Adipocyte (in vitro differentiated cells): Measurements from ENCODE around the gene CREBBP.

Experiments
- DNase-seq: peaks from one replicate; pipeline ENCODE4 v3.0.0-alpha.2; 2015; ENCODE audit warnings: low read depth
- H3K27me3 ChIP-seq: replicated peaks from 2 replicates; pipeline ENCODE4 v1.7.0; 2013; ENCODE audit warnings: mild to moderate bottlenecking, low read length, moderate library complexity; ENCODE audit not compliant: control insufficient read depth, insufficient read depth
- H3K36me3 ChIP-seq: 2 replicates; pipeline ENCODE4 v1.7.0; 2013; ENCODE audit warnings: low read length, mild to moderate bottlenecking, moderate library complexity; ENCODE audit not compliant: control insufficient read depth, insufficient read depth, severe bottlenecking
- H3K4me1 ChIP-seq: 2 replicates; pipeline ENCODE4 v1.7.0; 2013; ENCODE audit warnings: mild to moderate bottlenecking, low read length, moderate library complexity; ENCODE audit not compliant: control insufficient read depth, insufficient read depth
- H3K4me3 ChIP-seq: 2 replicates; pipeline ENCODE4 v1.7.0; 2013; ENCODE audit warnings: mild to moderate bottlenecking, low read length, moderate library complexity
- H3K9ac ChIP-seq: 2 replicates; pipeline ENCODE4 v1.7.0; 2013; ENCODE audit warnings: mild to moderate bottlenecking, low read length, moderate library complexity
- H3K9me3 ChIP-seq: 2 replicates; pipeline ENCODE4 v1.7.0; 2013; ENCODE audit warnings: mild to moderate bottlenecking, low read length, moderate library complexity; ENCODE audit not compliant: control insufficient read depth

CREBBP gene

GRCh38 chr16:3850544-3850899 lies 30.0 kb downstream of the CREBBP start:
- H3K9me3 ChIP-seq, result no peaks in the 10 kb centered on the region
- no peak overlapping the region for H3K4me3 ChIP-seq
- no peak for DNase-seq
- H3K4me1 ChIP-seq, result peaks cover 20% of the 10 kb centered on the region
- H3K36me3 ChIP-seq, result peaks cover 32% of the 10 kb centered on the region
- H3K9ac ChIP-seq, result no peak overlapping the region
- H3K27me3 ChIP-seq, result no peaks in the 10 kb centered on the region

GRCh38 chr16:3849751-3850543 lies 30.6 kb downstream of the CREBBP start:
- peaks cover 20% of the 10 kb centered on the region for H3K4me1 ChIP-seq
- H3K36me3 ChIP-seq, result peaks cover 32% of the 10 kb centered on the region
- H3K4me3 ChIP-seq, result no peak overlapping the region
- no peak overlapping the region for H3K9ac ChIP-seq
- no peak for DNase-seq
- H3K9me3 ChIP-seq, result no peaks in the 10 kb centered on the region
- no peaks in the 10 kb centered on the region for H3K27me3 ChIP-seq

- no peak for DNase-seq
- H3K9me3 ChIP-seq, result no peaks in the 10 kb centered on the region
- H3K4me3 ChIP-seq, result no peak overlapping the region
- H3K4me1 ChIP-seq, result peaks cover 29% of the 10 kb centered on the region
- peaks cover 32% of the 10 kb centered on the region for H3K36me3 ChIP-seq
- H3K9ac ChIP-seq, result no peak overlapping the region
- H3K27me3 ChIP-seq, result no peaks in the 10 kb centered on the region
These were observed 33.9 kb downstream of the CREBBP start for GRCh38 chr16:3846595-3847091.

- Histone ChIP-seq H3K4me1 (peaks cover 30% of the 10 kb centered on the region), H3K36me3 (peaks cover 32% of the 10 kb centered on the region)
These were observed 34.4 kb downstream of the CREBBP start for GRCh38 chr16:3846087-3846486.

GRCh38 chr16:3842994-3843393 lies 37.5 kb downstream of the CREBBP start:
- Histone ChIP-seq H3K9me3 (no peaks in the 10 kb centered on the region), H3K36me3 (peaks cover 9% of the 10 kb centered on the region), H3K4me3 (peak overlapping the region; percentile 44), H3K27me3 (no peaks in the 10 kb centered on the region), H3K9ac (no peak overlapping the region), H3K4me1 (peaks cover 25% of the 10 kb centered on the region)
- DNase-seq, result peak; percentile 71

More at GRCh38 chr16:3846087-3846486, 34.4 kb downstream of the CREBBP start:
- H3K4me3 ChIP-seq, result no peak overlapping the region
- H3K9ac ChIP-seq, result no peak overlapping the region
- DNase-seq, result no peak
- no peaks in the 10 kb centered on the region for H3K9me3 ChIP-seq
- no peaks in the 10 kb centered on the region for H3K27me3 ChIP-seq

GRCh38 chr16:3841729-3842508 lies 38.6 kb downstream of the CREBBP start:
- Histone ChIP-seq H3K27me3 (no peaks in the 10 kb centered on the region), H3K4me1 (peaks cover 28% of the 10 kb centered on the region), H3K4me3 (no peak overlapping the region), H3K9me3 (no peaks in the 10 kb centered on the region), H3K36me3 (no peaks in the 10 kb centered on the region), H3K9ac (no peak overlapping the region)
- no peak for DNase-seq

GRCh38 chr16:3839402-3840184 lies 40.9 kb downstream of the CREBBP start:
- H3K4me1 ChIP-seq, result peaks cover 28% of the 10 kb centered on the region
- no peak for DNase-seq
- H3K9ac ChIP-seq, result no peak overlapping the region
- no peaks in the 10 kb centered on the region for H3K27me3 ChIP-seq
- H3K36me3 ChIP-seq, result peaks cover 3% of the 10 kb centered on the region
- no peaks in the 10 kb centered on the region for H3K9me3 ChIP-seq
- no peak overlapping the region for H3K4me3 ChIP-seq

GRCh38 chr16:3838600-3839401 lies 41.7 kb downstream of the CREBBP start:
- Histone ChIP-seq H3K36me3 (peaks cover 3% of the 10 kb centered on the region), H3K4me1 (peaks cover 28% of the 10 kb centered on the region), H3K4me3 (no peak overlapping the region), H3K27me3 (no peaks in the 10 kb centered on the region), H3K9ac (no peak overlapping the region), H3K9me3 (no peaks in the 10 kb centered on the region)
- peak; percentile 44 for DNase-seq

- Histone ChIP-seq H3K4me1 (peaks cover 24% of the 10 kb centered on the region), H3K9me3 (no peaks in the 10 kb centered on the region), H3K36me3 (peaks cover 3% of the 10 kb centered on the region), H3K9ac (no peak overlapping the region), H3K27me3 (no peaks in the 10 kb centered on the region), H3K4me3 (no peak overlapping the region)
- DNase-seq, result no peak
These were observed 42.5 kb downstream of the CREBBP start for GRCh38 chr16:3837851-3838586.

GRCh38 chr16:3836641-3837040 lies 43.9 kb downstream of the CREBBP start:
- peaks cover 13% of the 10 kb centered on the region for H3K4me1 ChIP-seq
- H3K36me3 ChIP-seq, result peaks cover 9% of the 10 kb centered on the region
- no peak overlapping the region for H3K9ac ChIP-seq
- H3K9me3 ChIP-seq, result peaks cover 12% of the 10 kb centered on the region
- H3K27me3 ChIP-seq, result no peaks in the 10 kb centered on the region
- H3K4me3 ChIP-seq, result no peak overlapping the region
- no peak for DNase-seq
